Psoas muscle (tissue), 8 donors: ENCODE results near the gene NEURL2. TPM values are rescaled to one million over a fixed set of nuclear protein-coding genes. Genes with fewer than 3 reads are reported as not detected.
A peak's percentile ranks its signal among the peaks of the same experiment; 100 is the strongest.

Experiments used
- ATAC-seq, 4 donors: fragments of 200-7000 bp; cut with Tn5 transposase; one replicate each; pipeline ENCODE4 v1.9.1; 2020; ENCODE audit warnings: moderate library complexity in 3 of 4, mild to moderate bottlenecking in 2 of 4
- DNase-seq, 2 donors: peaks; one replicate each; pipeline ENCODE4 v3.0.0-alpha.2; 2020
- H3K27ac ChIP-seq: fragments of 200-600 bp; one replicate; pipeline ENCODE4 v1.8.0; 2022
- H3K27me3 ChIP-seq, 3 donors: fragments of 200-600 bp in 1 of 3; one replicate each; pipeline versions ENCODE4 v1.6.1 to v1.8.0; 2013 to 2022; ENCODE audit warnings: low read length in 2 of 3, mild to moderate bottlenecking in 2 of 3, moderate library complexity in 1 of 3; ENCODE audit not compliant: insufficient read depth in 3 of 3
- H3K36me3 ChIP-seq, 2 donors: fragments of 200-600 bp in 1 of 2; one replicate each; pipeline versions ENCODE4 v1.6.1 to v1.8.0; 2013 to 2022; ENCODE audit warnings: low read depth in 1 of 2, mild to moderate bottlenecking in 1 of 2, moderate library complexity in 1 of 2; ENCODE audit not compliant: insufficient read depth in 1 of 2
- H3K4me1 ChIP-seq: fragments of 200-600 bp; one replicate; pipeline ENCODE4 v1.8.0; 2022
- H3K4me3 ChIP-seq: fragments of 200-600 bp; one replicate; pipeline ENCODE4 v1.8.0; 2022; ENCODE audit warnings: mild to moderate bottlenecking
- H3K9me3 ChIP-seq: fragments of 200-600 bp; one replicate; pipeline ENCODE4 v1.8.0; 2022
- CTCF ChIP-seq: fragments of 200-600 bp; IDR thresholded peaks from one replicate; pipeline ENCODE4 v1.8.0; 2022; ENCODE audit warnings: antibody characterized with exemption
- WGBS, 3 donors: extraction: QIAGEN DNeasy Blood & Tissue Kit; methylation state at CpG; one replicate each; pipeline versions ENCODE4 v1.1.6 to v1.1.7; 2013; 5-methylcytosine and 5-hydroxymethylcytosine counted together
- intact Hi-C, 2 donors: fragments of 100-400 bp; cut with DNase I; formaldehyde crosslinking; loops; one replicate each; pipeline versions ENCODE4 v1.11.0 to v1.14.2; 2022
- polyA plus RNA-seq, 3 donors: library from polyadenylated mRNA; stranded (reverse); fragments of 200-250 nt; gene quantifications; one replicate each; pipeline ENCODE4 v1.2.3, GENCODE V29; 2013
- total RNA-seq, 4 donors: library from RNA; stranded (reverse); fragmentation: NEBNext Ultra II Directional in 2 of 4; extraction: Animal tissue kit (Norgen Biotek cat#: 25700) in 2 of 4; gene quantifications; one replicate each; pipeline versions ENCODE4 v1.2.1 to v1.2.4, GENCODE V29; 2021 to 2023
- donor health status: healthy with polysubstance abuse.
- donor health status: DM: no; HTN: no; CAD: no; lungs with moderate emphysema.
- donor health status: Bipolar disorder and iron deficiency.
- donor health status: healthy.
- donor health status: DM: yes; HTN: yes; CAD: no.
- donor health status: DM: no; HTN: no; CAD: no.
- donor health status: DM: no; HTN: no; CAD: no.
- donor health status: DM: yes; HTN: yes; CAD: no.

The NEURL2 gene
- total and polyA plus RNA-seq, 7 donors, result 4.3 to 11.8 (median 7.9) TPM

GRCh38 chr20:45845452-45845851 lies 45.6 kb downstream of the NEURL2 start:
- Histone ChIP-seq H3K27ac (peak overlapping the region; percentile 50), H3K27me3 (no peaks in the 10 kb centered on the region), H3K4me1 (peaks cover 33% of the 10 kb centered on the region), H3K9me3 (no peaks in the 10 kb centered on the region), H3K4me3 (no peak overlapping the region), H3K36me3 (peaks cover 0 to 91% of the 10 kb centered on the region in 2 donors)
- ATAC-seq (no peak), DNase-seq (no peak)
- intact Hi-C loops, result no loop called here
- no peak for TF ChIP-seq CTCF

GRCh38 chr20:45843506-45843905 lies 47.5 kb downstream of the NEURL2 start:
- ATAC-seq (no peak), DNase-seq (no peak)
- no peaks in the 10 kb centered on the region for H3K9me3 ChIP-seq
- no peaks in the 10 kb centered on the region for H3K27me3 ChIP-seq
- intact Hi-C loops, result loop anchor here in 1 of 2 donors (5.0 kb wide), 1 partner anchor 34 kb away; no protein-coding TSS in a partner anchor
- H3K27ac ChIP-seq, result peak overlapping the region; percentile 67
- H3K4me3 ChIP-seq, result no peak overlapping the region
- TF ChIP-seq CTCF, result no peak
- H3K4me1 ChIP-seq, result peaks cover 33% of the 10 kb centered on the region
- WGBS, 3 donors, result 87 to 92% (median 87%) methylated on average over 14 of the region's 14 CpGs
- peaks cover 0 to 95% of the 10 kb centered on the region in 2 donors for H3K36me3 ChIP-seq

GRCh38 chr20:45842169-45842812 lies 48.7 kb downstream of the NEURL2 start:
- peaks cover 0 to 96% of the 10 kb centered on the region in 2 donors for H3K36me3 ChIP-seq
- peak overlapping the region; percentile 67 for H3K27ac ChIP-seq
- ATAC-seq (peak; percentile 19 to 60 (median 42)), DNase-seq (no peak)
- peaks cover 36% of the 10 kb centered on the region for H3K4me1 ChIP-seq
- 20 to 59% (median 30%) methylated on average over 5 of the region's 5 CpGs for WGBS, 3 donors
- intact Hi-C loops, result loop anchor here in 1 of 2 donors (5.0 kb wide), 1 partner anchor 35 kb away; no protein-coding TSS in a partner anchor
- TF ChIP-seq CTCF, result no peak
- H3K4me3 ChIP-seq, result no peak overlapping the region
- no peaks in the 10 kb centered on the region for H3K9me3 ChIP-seq
- H3K27me3 ChIP-seq, result no peaks in the 10 kb centered on the region

GRCh38 chr20:45841407-45842129 lies 49.4 kb downstream of the NEURL2 start:
- Histone ChIP-seq H3K4me3 (no peak overlapping the region), H3K36me3 (peaks cover 0 to 94% of the 10 kb centered on the region in 2 donors), H3K27ac (peak overlapping the region; percentile 67), H3K4me1 (peaks cover 39% of the 10 kb centered on the region), H3K9me3 (no peaks in the 10 kb centered on the region), H3K27me3 (no peaks in the 10 kb centered on the region)
- intact Hi-C loops, result loop anchor here in 1 of 2 donors (5.0 kb wide), 1 partner anchor 36 kb away; no protein-coding TSS in a partner anchor
- 83 to 90% (median 84%) methylated on average over 6 to 10 of the region's 10 CpGs for whole genome bisulfite sequencing, 3 donors
- TF ChIP-seq CTCF, result no peak
- no peak for DNase-seq
- ATAC-seq, result peak in 1 of 4 donors; percentile 8
